Vagina (tissue), 2 donors: ENCODE data around the gene JAK1. TPM values are rescaled to one million over a fixed set of nuclear protein-coding genes. Genes with fewer than 3 reads are reported as not detected.

Source experiments
- DNase-seq, 2 donors: peaks; one replicate each; pipeline ENCODE4 v3.0.0-alpha.2; 2017; ENCODE audit errors: extremely low spot score in 2 of 2
- H3K27ac ChIP-seq: fragments of 200-600 bp; sonication (generic); one replicate; pipeline ENCODE4 v1.5.1; 2019
- H3K27me3 ChIP-seq: fragments of 200-600 bp; sonication (generic); one replicate; pipeline ENCODE4 v1.5.1; 2019
- H3K36me3 ChIP-seq, 2 donors: fragments of 200-600 bp; sonication (generic); one replicate each; pipeline ENCODE4 v1.5.1; 2017 to 2019
- H3K4me1 ChIP-seq: fragments of 200-600 bp; sonication (generic); one replicate; pipeline ENCODE4 v1.5.1; 2019
- H3K4me3 ChIP-seq, 2 donors: fragments of 200-600 bp; sonication (generic); 1 replicate in 1 of 2; 2 replicates in 1 of 2; pipeline ENCODE4 v1.5.1; 2016 to 2019
- H3K9me3 ChIP-seq: fragments of 200-600 bp; sonication (generic); one replicate; pipeline ENCODE4 v1.5.1; 2019
- POLR2A ChIP-seq, 2 donors: fragments of 450-650 bp; IDR thresholded peaks; one replicate each; pipeline ENCODE4 v1.6.1; 2017; ENCODE audit warnings: antibody characterized with exemption in 2 of 2, mild to moderate bottlenecking in 2 of 2, moderate library complexity in 2 of 2
- POLR2AphosphoS5 ChIP-seq, 2 donors: sonication (generic); formaldehyde crosslinking; IDR thresholded peaks; one replicate each; pipeline ENCODE4 v1.9.0; 2017; ENCODE audit warnings: antibody characterized with exemption in 2 of 2, mild to moderate bottlenecking in 2 of 2, low read depth in 1 of 2; ENCODE audit not compliant: insufficient read depth in 1 of 2
- intact Hi-C: fragments of 100-400 bp; cut with DNase I; formaldehyde crosslinking; loops from one replicate; pipeline ENCODE4 v1.15.1; 2023
- total RNA-seq: library from RNA; depleted of rRNA; stranded (reverse); fragments of >200 nt; gene quantifications from one replicate; pipeline ENCODE4 v1.2.3, GENCODE V29; 2016
- TF ChIP-seq, protein P1 (sequence below), 3 experiments: fragments of 450-650 bp in 2 of 3; fragments of 200-600 bp in 1 of 3; sonication (generic) in 1 of 3; IDR thresholded peaks; one replicate each; pipeline ENCODE4 v1.5.1; 2017 to 2019; ENCODE audit warnings: antibody characterized with exemption in 3 of 3, mild to moderate bottlenecking in 2 of 3, moderate library complexity in 2 of 3

Gene JAK1
- total RNA-seq, 1 donor from 2014 or later = 93.3 TPM

GRCh38 chr1:64942118-64942517 is 24.2 kb downstream of the JAK1 start:
- Histone ChIP-seq H3K4me1 (peaks cover 50% of the 10 kb centered on the region), H3K36me3 (no peaks in the 10 kb centered on the region), H3K27ac (no peak overlapping the region), H3K4me3 (no peak overlapping the region), H3K27me3 (no peaks in the 10 kb centered on the region), H3K9me3 (no peaks in the 10 kb centered on the region)
- no peak for DNase-seq
- intact Hi-C loops = no loop called here
- TF ChIP-seq POLR2A (IDR thresholded peaks at IDR 0.05) (no peak), POLR2AphosphoS5 (IDR thresholded peaks at IDR 0.05; ENCODE audit: insufficient read depth in 1 of 2, low read depth in 1 of 2) (no peak)
- TF ChIP-seq, protein P1, sequence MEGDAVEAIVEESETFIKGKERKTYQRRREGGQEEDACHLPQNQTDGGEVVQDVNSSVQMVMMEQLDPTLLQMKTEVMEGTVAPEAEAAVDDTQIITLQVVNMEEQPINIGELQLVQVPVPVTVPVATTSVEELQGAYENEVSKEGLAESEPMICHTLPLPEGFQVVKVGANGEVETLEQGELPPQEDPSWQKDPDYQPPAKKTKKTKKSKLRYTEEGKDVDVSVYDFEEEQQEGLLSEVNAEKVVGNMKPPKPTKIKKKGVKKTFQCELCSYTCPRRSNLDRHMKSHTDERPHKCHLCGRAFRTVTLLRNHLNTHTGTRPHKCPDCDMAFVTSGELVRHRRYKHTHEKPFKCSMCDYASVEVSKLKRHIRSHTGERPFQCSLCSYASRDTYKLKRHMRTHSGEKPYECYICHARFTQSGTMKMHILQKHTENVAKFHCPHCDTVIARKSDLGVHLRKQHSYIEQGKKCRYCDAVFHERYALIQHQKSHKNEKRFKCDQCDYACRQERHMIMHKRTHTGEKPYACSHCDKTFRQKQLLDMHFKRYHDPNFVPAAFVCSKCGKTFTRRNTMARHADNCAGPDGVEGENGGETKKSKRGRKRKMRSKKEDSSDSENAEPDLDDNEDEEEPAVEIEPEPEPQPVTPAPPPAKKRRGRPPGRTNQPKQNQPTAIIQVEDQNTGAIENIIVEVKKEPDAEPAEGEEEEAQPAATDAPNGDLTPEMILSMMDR (IDR thresholded peaks at IDR 0.05) = no peak

GRCh38 chr1:64941461-64942117 is 24.8 kb downstream of the JAK1 start:
- Histone ChIP-seq H3K36me3 (no peaks in the 10 kb centered on the region), H3K27me3 (no peaks in the 10 kb centered on the region), H3K4me1 (peaks cover 53% of the 10 kb centered on the region), H3K4me3 (no peak overlapping the region), H3K27ac (no peak overlapping the region), H3K9me3 (no peaks in the 10 kb centered on the region)
- TF ChIP-seq, protein P1 (IDR thresholded peaks at IDR 0.05) = no peak
- TF ChIP-seq POLR2AphosphoS5 (IDR thresholded peaks at IDR 0.05; ENCODE audit: insufficient read depth in 1 of 2, low read depth in 1 of 2) (no peak), POLR2A (IDR thresholded peaks at IDR 0.05) (no peak)
- no peak for DNase-seq
- intact Hi-C loops = no loop called here

GRCh38 chr1:64940025-64940424 is 26.3 kb downstream of the JAK1 start:
- H3K36me3 ChIP-seq = no peaks in the 10 kb centered on the region
- H3K9me3 ChIP-seq = no peaks in the 10 kb centered on the region
- H3K27ac ChIP-seq = no peak overlapping the region
- H3K4me1 ChIP-seq = peaks cover 58% of the 10 kb centered on the region
- no peak for TF ChIP-seq POLR2AphosphoS5 (IDR thresholded peaks at IDR 0.05; ENCODE audit: insufficient read depth in 1 of 2, low read depth in 1 of 2)
- TF ChIP-seq, protein P1 (IDR thresholded peaks at IDR 0.05) = no peak
- no peak for TF ChIP-seq POLR2A (IDR thresholded peaks at IDR 0.05)
- H3K4me3 ChIP-seq = no peak overlapping the region
- intact Hi-C loops = no loop called here
- DNase-seq = no peak
- no peaks in the 10 kb centered on the region for H3K27me3 ChIP-seq

DNA sequence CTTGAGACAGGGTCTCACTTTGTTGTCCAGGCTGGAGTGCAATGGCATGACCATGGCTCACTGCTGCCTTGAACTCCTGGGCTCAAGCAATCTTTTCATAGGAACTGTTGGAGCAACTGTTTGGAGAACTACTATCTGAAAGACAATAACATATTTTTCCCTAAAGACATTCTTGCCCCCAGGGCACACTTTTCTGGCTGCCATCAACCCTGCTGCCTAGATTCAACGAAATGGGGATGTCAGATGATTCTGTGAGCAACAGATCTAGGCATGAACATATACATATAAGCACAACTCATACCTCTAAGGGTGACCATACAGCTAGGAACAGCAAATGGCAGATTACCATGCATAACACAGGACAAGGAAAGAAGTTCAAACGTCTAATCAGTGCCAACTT is 27.4 kb downstream of the JAK1 start:
- H3K4me1 ChIP-seq = peaks cover 65% of the 10 kb centered on the region
- TF ChIP-seq POLR2A (IDR thresholded peaks at IDR 0.05) (no peak), POLR2AphosphoS5 (IDR thresholded peaks at IDR 0.05; ENCODE audit: insufficient read depth in 1 of 2, low read depth in 1 of 2) (no peak)
- TF ChIP-seq, protein P1 (IDR thresholded peaks at IDR 0.05) = no peak
- intact Hi-C loops = no loop called here

GRCh38 chr1:64936956-64937355 is 29.4 kb downstream of the JAK1 start:
- no peak for DNase-seq
- no peak for TF ChIP-seq POLR2A (IDR thresholded peaks at IDR 0.05)
- no peak for TF ChIP-seq POLR2AphosphoS5 (IDR thresholded peaks at IDR 0.05; ENCODE audit: insufficient read depth in 1 of 2, low read depth in 1 of 2)
- TF ChIP-seq, protein P1 (IDR thresholded peaks at IDR 0.05) = no peak
- intact Hi-C loops = no loop called here
- Histone ChIP-seq H3K4me3 (no peak overlapping the region), H3K27ac (no peak overlapping the region), H3K4me1 (peaks cover 78% of the 10 kb centered on the region), H3K27me3 (no peaks in the 10 kb centered on the region), H3K36me3 (no peaks in the 10 kb centered on the region), H3K9me3 (no peaks in the 10 kb centered on the region)

More for the DNA sequence above, 27.4 kb downstream of the JAK1 start:
- Histone ChIP-seq H3K36me3 (no peaks in the 10 kb centered on the region), H3K27me3 (no peaks in the 10 kb centered on the region), H3K27ac (no peak overlapping the region), H3K9me3 (no peaks in the 10 kb centered on the region), H3K4me3 (no peak overlapping the region)
- DNase-seq = no peak
